Fibroblast of mammary gland (primary cell): ENCODE measurements around the gene RASSF7.

ENCODE experiments used
- DNase-seq: peaks from one replicate; pipeline ENCODE4 v3.0.0-alpha.2; 2010; ENCODE audit warnings: low read depth
- H3K4me3 ChIP-seq: 2 replicates; pipeline ENCODE4 v1.5.1; 2011; ENCODE audit warnings: low read depth, mild to moderate bottlenecking, low read length, moderate library complexity; ENCODE audit not compliant: control insufficient read depth
- TF ChIP-seq, protein P1 (sequence below): conservative IDR thresholded peaks from 2 replicates; pipeline ENCODE4 v1.5.1; 2011; ENCODE audit warnings: low read depth, low read length, inconsistent platforms; ENCODE audit not compliant: control insufficient read depth, insufficient read depth

RASSF7 gene

DNA sequence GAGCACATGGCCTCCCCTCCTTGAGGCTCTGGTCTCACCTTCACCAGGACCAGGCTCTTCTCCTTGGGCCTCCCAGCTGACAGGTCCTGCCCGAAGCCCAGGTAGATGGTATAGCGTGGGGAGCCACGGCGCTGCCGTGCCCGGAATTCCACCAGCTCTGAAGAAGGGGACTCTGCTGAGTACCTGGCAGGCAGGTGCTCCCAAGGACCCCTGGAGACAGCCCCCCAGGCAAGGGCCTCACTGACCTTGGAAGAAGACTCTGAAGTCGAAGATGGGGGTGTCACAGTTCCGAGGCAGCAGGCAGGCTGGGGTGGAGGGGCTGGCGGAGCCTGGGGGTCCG, 52.2 kb downstream of the RASSF7 start:
- DNase-seq = no peak
- H3K4me3 ChIP-seq = no peak overlapping the region
- TF ChIP-seq, protein P1, sequence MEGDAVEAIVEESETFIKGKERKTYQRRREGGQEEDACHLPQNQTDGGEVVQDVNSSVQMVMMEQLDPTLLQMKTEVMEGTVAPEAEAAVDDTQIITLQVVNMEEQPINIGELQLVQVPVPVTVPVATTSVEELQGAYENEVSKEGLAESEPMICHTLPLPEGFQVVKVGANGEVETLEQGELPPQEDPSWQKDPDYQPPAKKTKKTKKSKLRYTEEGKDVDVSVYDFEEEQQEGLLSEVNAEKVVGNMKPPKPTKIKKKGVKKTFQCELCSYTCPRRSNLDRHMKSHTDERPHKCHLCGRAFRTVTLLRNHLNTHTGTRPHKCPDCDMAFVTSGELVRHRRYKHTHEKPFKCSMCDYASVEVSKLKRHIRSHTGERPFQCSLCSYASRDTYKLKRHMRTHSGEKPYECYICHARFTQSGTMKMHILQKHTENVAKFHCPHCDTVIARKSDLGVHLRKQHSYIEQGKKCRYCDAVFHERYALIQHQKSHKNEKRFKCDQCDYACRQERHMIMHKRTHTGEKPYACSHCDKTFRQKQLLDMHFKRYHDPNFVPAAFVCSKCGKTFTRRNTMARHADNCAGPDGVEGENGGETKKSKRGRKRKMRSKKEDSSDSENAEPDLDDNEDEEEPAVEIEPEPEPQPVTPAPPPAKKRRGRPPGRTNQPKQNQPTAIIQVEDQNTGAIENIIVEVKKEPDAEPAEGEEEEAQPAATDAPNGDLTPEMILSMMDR = no peak

DNA sequence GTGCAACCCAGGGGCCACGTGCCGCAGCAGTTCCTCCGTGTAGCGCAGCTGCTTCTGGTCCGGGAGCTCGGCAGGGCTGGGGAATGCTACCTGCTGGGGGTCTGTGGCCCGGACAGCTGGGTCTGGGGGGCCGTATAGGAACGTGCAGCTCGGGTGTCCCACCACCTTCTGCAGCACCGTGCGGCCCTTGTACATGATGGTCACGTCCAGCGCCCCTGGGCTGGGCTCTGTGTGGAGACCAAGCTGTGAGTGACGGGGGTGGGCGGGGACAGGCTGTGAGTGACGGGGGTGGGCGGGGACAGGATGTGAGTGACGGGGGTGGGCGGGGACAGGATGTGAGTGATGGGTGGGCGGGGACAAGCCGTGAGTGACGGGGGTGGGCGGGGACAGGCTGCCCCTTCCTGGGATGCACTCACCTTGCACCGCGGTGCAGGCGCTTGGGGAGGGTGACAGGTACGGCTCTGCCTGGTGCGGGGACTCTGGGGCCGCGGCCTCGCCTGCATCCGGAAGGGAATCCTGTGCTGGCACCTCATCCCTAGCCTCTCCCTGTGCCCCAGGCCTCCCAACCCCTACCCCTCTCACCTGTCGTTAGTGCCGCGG, 52.7 kb downstream of the RASSF7 start:
- peak; percentile 34 for DNase-seq
- TF ChIP-seq, protein P1 = no peak
- no peak overlapping the region for H3K4me3 ChIP-seq
